ENCODE data around the gene RHOC. TPM values are rescaled to one million over a fixed set of nuclear protein-coding genes. Genes with fewer than 3 reads are reported as not detected.

The RHOC gene
- polyA plus RNA-seq, 4 donors = 214 to 263 (median 219) TPM

DNA sequence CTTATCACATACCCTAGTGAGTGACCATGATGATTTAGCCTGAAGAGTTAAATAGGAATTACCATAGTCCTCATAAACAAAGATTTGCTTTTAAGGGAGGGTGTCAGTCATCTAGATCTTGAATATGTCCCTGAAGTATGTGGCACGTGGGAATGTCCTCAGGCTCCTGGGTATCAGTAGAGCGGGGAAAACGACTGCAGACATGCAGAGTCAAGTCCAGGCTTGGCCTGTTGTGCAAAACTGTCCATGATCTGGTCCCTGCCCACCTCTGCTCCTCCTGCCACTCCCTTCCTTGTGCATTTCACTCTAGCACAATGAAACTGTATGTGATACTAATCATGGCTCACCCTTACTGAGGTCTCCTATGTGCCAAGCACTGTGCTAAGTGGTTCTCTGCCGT is 19.6 kb downstream of the RHOC start:
- DNase-seq (ENCODE audit: low read depth in 4 of 4, low spot score in 3 of 4) = no peak

DNA sequence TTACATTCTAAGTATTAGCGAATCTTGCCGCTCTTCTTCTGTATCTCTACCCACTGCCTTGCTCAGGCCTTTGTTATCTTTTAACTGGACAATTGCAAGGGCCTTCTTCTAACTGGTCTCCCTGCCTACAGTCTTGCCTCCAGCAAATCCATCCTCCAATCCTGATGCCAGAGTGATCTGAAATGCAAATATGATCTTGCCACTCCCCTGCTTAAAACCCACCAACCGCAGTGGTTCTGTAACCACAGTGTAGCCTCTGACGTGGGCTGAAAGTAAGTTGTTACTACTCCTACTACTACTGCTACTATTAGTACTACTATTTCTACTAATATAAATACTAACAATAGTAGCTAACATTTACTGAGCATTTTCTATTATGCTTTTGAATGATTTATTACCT is 20.1 kb downstream of the RHOC start:
- no peak for DNase-seq (ENCODE audit: low read depth in 4 of 4, low spot score in 3 of 4)

DNA sequence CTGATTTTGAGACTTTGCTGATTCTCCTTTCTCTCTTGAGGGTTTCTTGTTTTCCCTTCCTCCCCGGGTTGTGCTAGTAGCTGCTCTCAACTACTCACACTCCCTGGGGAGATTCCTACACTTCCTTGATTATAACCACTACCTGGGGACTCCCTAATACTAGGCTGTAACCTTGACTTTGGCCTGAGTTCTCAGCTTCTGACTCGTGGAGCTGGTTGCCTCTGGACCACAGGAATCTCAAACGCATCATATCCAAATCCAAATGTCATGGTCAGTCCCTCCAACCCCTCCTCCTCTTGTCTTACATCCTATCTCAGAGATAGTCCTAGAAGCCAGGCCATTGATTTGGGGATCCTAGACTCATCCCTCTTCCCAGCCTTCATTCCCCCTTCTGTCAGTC is 20.5 kb downstream of the RHOC start:
- no peak for DNase-seq (ENCODE audit: low read depth in 4 of 4, low spot score in 3 of 4)

DNA sequence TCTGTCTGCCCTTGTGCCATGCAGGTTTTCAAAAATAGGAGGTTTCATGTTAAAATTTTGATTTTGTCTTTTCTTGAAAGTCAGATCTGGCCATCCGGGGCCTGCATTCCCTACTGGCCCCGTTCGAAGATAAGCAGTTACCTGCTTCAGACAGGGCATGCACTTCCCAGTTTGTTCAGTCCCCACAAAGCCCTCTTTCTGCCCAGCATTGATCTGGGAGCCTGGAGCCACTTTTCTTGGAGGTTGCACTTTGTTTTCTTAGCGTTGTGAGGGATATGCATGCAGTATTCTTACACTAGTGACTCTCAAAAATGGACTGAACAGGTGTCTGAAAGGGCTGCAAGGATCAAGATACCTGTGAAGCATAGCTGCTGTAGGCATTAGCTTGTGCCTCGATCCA is 21.0 kb downstream of the RHOC start:
- no peak for DNase-seq (ENCODE audit: low read depth in 4 of 4, low spot score in 3 of 4)

DNA sequence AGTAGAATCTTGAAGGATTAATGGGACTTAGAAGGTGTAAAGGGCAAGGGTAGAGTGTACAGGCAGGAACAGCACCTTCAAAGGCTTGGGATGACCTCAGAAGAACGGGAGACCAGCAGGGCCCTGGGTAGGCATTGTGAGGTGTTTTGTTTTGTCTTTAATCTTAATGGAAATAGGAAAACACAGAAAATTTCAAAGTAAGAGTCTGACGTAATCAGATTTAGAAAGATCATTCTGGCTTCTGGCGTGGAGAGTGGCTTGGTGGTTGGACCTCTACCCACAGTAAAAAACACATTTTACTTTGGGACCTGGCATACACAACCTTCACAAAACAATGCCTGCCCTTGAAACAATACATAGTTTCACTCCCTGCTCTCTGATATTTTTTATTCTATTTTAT is 28.3 kb downstream of the RHOC start:
- DNase-seq (ENCODE audit: low read depth in 4 of 4, low spot score in 3 of 4) = no peak

DNA sequence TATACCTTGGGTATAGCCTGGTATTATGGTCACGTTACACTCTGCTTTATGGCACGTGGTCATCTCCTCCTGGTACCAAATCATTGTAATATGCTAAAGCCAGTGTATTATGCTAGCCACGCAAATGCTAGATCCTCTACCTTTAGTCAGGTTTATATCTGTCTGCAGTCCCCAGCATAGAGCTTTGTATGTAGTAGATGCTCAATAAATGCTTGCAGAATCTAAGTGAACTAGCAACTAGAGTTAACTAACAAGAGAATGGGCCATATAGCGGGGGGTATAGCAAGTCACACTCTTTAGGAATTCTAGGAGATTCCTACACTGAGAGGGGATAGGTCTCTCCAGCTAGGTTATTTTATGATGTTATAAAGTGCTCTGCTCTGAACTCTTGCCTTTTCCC is 29.4 kb downstream of the RHOC start:
- no peak for DNase-seq (ENCODE audit: low read depth in 4 of 4, low spot score in 3 of 4)

DNA sequence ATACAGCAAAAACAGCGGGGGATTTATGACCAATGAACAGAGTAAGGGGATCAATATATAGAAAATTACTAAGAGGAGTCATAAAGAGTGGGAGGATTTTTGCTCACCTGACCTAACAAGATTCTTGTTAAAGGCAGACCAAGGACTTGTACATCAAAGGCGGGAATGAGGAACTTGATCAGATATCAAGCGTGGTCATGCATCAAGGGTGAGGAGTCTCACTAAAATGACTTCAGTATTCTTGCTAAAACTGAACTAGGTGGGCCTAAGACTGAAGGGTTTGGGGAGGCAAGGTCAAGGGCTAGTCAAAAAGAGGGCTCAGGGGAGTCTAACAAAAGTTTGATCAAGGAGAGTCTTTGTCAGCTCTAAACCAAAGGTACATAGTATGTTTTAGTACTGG is 30.4 kb downstream of the RHOC start:
- DNase-seq (ENCODE audit: low read depth in 4 of 4, low spot score in 3 of 4) = no peak

DNA sequence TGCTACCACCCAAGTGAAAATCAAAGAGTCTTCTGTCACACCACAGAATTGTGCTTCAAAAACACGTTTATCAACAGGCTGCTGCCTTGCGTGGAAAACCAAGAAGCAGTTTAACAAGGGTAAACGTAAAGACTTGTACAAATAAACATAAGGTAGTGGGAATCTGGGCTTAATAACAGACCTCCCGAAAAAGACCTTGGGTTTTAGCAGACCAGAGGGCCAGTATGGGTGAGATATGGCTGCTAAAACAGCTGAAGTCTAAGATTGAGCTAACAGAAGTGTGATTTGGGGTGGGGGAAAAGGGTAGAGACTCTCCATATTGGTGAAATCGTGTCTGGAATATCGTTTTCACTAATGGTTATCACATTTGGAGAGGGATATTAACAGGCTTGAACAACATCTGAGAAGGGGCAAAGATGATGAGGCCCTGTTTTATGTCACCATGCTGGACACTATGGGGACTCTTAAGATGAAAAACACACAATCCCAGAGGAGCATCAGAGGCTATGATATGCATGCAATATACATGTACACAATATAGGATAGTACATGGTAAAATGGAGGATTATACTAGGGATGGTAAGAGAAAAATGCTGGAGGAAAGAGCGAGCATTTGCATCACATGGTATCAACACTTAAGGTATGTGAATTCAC is 31.1 kb downstream of the RHOC start:
- DNase-seq (ENCODE audit: low read depth in 4 of 4, low spot score in 3 of 4) = no peak

DNA sequence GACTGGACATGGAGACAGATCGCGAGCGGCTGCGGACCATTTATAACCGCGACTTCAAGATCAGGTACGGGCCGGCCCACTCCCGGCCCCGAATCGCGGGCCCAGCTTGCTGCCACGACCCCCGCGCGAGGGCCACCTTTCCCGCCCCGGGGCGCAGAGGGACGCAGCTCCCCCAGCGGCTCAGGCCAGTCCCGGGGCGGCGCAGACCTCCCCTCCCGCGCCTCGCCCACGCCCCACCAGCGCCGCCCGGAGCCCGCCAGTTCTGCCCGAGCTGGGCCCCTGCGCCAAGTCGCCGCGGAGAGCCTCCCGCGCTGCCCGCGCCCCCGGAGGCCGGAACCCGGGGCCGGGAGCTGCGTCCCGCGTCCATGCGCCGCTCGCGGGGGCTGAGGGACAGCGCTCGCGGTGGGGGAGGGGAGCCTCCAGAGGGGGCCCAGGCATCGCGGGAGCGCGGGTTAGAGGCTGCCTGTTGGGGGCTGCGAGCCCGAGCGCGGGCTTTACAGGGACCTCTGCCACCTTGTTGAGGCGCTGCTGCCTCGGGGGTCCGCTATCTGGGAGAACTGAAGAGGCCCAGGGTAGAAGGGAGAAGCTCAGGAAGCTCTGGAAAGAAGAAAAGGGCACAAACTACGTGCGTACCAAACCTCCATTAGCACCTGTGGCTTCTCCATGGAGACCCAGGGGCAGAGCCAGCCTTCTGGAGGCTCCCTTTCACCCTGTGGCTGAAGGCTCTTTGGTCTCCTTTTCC is 31.8 kb downstream of the RHOC start:
- DNase-seq (ENCODE audit: low read depth in 4 of 4, low spot score in 3 of 4) = peak in 3 of 4 donors; percentile 42 to 62 (median 50)

DNA sequence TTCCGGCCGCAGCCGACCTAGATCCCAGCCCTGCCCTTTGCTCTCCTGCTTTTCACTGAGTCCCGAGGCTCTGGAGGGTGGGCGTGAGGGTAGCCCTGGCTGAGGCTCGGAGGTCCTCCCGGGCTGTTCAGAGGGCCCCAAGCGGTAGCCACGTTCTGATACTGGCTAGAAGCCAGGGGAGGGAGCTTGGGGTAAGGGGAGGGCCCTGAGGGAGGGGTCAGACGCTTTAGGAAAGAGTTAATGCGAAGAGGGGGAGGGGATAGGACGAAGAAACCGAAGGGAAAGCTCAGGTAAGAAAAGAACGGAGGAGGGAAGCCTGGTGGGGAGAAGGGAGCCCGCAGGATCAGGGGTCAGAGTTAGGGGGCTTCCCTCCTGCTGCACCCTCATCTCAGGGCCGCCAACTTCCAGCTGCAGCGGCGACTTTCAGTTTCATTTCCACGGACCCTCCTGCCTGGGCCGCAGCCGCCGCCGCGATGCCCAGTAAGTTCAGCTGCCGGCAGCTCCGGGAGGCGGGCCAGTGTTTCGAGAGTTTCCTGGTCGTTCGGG is 32.4 kb downstream of the RHOC start, which contains the start of gene MOV10:
TSS of gene MOV10 (plus strand) at position 220 of the 546 bp plus-strand sequence. CDS start at position 474, 254 bp downstream.
- DNase-seq (ENCODE audit: low read depth in 4 of 4, low spot score in 3 of 4) = peak; percentile 54 to 65 (median 56)

DNA sequence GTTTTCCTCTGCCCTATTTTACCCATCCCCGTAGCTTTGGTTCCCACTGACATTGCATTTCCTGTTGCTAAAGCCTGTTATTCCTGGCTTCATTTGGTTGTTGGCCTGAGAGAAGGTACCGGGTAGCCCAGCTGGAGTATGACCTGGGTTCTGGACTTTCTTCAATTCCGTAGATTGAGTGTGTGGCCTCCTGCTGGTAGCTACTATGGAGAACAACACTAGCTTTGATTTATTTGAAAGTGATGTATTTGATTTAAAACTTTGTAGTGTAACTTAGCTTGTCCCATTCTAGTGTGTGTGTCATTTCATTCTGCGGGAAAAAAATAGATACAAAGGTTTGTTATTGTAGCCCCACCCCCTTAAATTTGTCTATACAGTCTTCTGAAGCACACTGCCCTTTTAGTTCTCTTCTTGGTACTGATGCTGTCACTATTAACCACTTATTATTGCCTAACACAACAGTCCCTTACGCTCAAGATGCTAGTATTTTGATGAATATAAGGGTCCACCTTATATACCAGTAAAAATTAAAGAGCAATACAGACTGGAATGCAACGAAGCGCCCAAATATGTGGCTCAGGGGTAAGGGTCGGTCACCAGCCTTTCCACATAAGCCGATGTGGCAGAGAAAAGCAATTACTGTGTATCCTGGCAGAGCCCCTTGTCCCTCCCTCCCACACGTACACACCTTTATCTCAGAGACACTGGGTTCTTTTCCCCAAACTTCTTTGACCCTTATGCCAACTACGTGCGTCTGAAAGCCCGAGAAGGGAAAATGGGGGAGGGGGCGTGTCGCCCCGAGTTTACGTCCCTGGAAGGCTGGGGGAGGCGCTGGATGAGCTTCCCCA is 33.1 kb downstream of the RHOC start:
- peak in 3 of 4 donors; percentile 22 to 48 (median 35) for DNase-seq (ENCODE audit: low read depth in 4 of 4, low spot score in 3 of 4)

DNA sequence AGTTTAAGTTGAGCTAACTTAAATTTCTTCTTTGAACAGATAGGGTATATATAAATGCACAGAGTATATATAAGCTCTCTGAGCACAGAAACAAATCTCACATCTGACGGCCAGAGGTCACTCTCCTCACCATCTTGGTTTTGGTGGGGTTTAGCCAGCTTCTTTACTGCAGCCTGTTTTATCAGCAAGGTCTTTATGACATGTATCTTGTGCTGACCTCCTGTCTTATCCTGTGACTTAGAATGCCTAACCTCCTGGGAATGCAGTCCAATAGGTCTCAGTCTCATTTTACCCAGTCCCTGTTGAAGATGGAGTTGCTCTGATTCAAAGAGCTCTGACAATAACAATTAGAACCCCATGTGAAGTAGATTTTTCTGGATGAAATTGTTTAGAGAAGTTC is 34.1 kb downstream of the RHOC start:
- no peak for DNase-seq (ENCODE audit: low read depth in 4 of 4, low spot score in 3 of 4)

DNA sequence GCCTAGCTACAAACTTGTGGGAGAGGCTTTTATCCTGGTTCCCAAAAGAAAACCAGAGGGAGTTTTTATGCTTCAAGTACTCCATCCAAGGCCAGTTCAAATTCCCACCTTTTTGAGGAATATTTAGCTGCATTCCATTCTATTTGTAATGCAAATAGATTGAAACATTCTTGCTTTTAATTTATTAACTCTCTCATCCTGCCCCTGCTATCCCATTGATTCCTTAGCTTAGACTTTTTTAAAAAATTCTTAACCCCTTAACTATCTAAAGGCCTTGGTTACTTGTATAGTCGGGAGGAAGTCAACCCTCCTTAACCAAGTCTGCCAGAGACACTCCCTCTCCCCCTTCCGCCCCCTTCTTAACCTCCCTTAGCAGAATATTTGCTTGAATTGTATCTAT is 34.9 kb downstream of the RHOC start:
- no peak for DNase-seq (ENCODE audit: low read depth in 4 of 4, low spot score in 3 of 4)

DNA sequence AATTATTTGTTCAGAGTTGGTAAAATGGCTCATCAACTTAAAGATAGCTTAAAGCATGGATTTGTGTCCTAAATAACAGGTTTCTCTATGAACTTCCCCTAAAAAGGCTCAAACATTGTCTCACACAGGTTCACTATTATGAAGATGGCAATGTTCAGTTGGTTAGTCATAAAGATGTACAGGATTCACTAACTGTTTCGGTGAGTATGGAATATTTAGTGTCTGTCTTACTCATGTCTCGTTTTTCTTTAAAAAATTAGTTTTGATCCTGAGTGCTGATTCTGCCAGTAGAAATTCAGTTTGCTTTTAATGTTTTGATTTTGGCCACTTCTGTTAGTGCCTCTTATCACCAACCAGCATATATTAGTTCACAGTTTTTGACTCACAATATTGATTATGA is 40.0 kb downstream of the RHOC start:
- no peak for DNase-seq (ENCODE audit: low read depth in 4 of 4, low spot score in 3 of 4)

DNA sequence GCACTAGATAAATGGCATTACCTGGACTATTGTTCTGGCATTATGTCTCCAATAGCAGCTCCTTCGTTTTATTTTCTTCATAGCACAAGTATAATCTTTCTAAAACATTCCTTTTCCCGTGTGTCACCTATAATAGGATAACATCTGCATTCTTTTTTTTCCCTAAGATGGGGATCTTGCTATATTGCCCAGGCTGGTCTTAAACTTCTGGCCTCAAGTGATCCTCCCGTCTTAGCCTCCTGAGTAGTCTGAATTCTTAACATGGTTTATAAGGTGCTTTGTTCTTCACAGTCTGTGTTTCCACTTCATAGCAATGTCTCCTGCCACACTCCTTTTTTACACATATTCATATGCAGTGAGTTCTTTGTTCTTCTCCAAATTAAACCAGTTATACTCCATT is 41.1 kb downstream of the RHOC start:
- DNase-seq (ENCODE audit: low read depth in 4 of 4, low spot score in 3 of 4) = no peak

DNA sequence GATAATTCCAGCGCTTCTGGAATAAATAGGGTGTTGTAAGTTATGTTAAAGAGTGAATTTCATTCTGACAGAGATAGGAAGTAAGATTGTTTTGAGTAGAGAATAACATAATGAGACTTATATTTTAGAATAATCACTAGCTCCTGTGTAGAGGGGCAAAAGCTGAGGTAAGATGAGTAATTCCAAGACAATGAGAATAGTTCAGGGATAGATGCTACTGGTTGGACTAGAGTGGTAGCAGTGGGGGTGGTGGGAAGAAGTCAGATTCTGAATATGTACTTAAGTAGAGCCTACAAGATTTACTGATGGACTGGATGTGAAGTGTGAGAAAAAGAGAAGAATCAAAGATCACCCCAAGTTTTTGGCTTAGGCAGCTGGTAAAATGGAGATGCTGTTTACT is 55.7 kb downstream of the RHOC start:
- no peak for DNase-seq (ENCODE audit: low read depth in 4 of 4, low spot score in 3 of 4)

Other genes with a start within 250 kb of the RHOC start
- 10 to 100 TPM in 1 of 4 donors, 1 to 10 TPM in 3; 4.2 to 56.0 (median 5.6) TPM for gene WNT2B, start 198.2 kb downstream of the RHOC start, polyA plus RNA-seq (ENCODE audit: insufficient read length in 4 of 4)
- 10 to 100 TPM; 17.8 to 32.6 (median 30.3) TPM for gene ST7L, start 88.0 kb downstream of the RHOC start, polyA plus RNA-seq (ENCODE audit: insufficient read length in 4 of 4)
- gene CAPZA1, start 87.3 kb downstream of the RHOC start, polyA plus RNA-seq (ENCODE audit: insufficient read length in 4 of 4) = 100 to 1,000 TPM; 123 to 181 (median 130) TPM
- 10 to 100 TPM; 60.9 to 87.9 (median 68.9) TPM for gene MOV10, start 32.5 kb downstream of the RHOC start, polyA plus RNA-seq (ENCODE audit: insufficient read length in 4 of 4)
- gene PPM1J, start 8.2 kb upstream of the RHOC start, polyA plus RNA-seq (ENCODE audit: insufficient read length in 4 of 4) = 1 to 10 TPM in 3 of 4 donors, under 1 TPM in 1; 0.87 to 1.9 (median 1.3) TPM
- gene SLC16A1, start 249.1 kb upstream of the RHOC start, polyA plus RNA-seq (ENCODE audit: insufficient read length in 4 of 4) = 10 to 100 TPM; 58.8 to 73.3 (median 65.0) TPM